Loucy (cell line): ENCODE measurements around the gene KAT5.
"Not testable (repeated sequence)": the region's sequence is repeated elsewhere in the genome, so short reads cannot be mapped to it uniquely, and the experiment has no call there.

Experiments used
- H2AFZ ChIP-seq: fragments of 200-600 bp; sonication (generic); 2 replicates; pipeline ENCODE4 v1.6.0; 2016; ENCODE audit warnings: antibody characterized with exemption, mild to moderate bottlenecking, low read length, moderate library complexity
- H3F3A ChIP-seq: fragments of 200-600 bp; 2 replicates; pipeline ENCODE4 v1.6.0; 2016; ENCODE audit warnings: antibody characterized with exemption, low read depth, mild to moderate bottlenecking
- H3K27me3 ChIP-seq: fragments of 200-600 bp; sonication (generic); 2 replicates; pipeline ENCODE4 v1.6.1; 2014; ENCODE audit warnings: low read length, mild to moderate bottlenecking; ENCODE audit not compliant: insufficient read depth, poor library complexity, severe bottlenecking
- H3K36me3 ChIP-seq: fragments of 200-600 bp; sonication (generic); 2 replicates; pipeline ENCODE4 v1.6.1; 2016; ENCODE audit warnings: low read length; ENCODE audit not compliant: insufficient read depth
- H3K4me1 ChIP-seq: fragments of 200-600 bp; sonication (generic); 2 replicates; pipeline ENCODE4 v1.5.1; 2014; ENCODE audit warnings: low read length, mild to moderate bottlenecking; ENCODE audit not compliant: insufficient read depth, poor library complexity, severe bottlenecking
- H3K4me2 ChIP-seq: fragments of 200-600 bp; sonication (generic); 2 replicates; pipeline ENCODE4 v1.6.0; 2014; ENCODE audit warnings: antibody characterized with exemption, low read length, low read depth, mild to moderate bottlenecking; ENCODE audit not compliant: poor library complexity, severe bottlenecking
- H3K4me3 ChIP-seq: fragments of 200-600 bp; sonication (generic); 2 replicates; pipeline ENCODE4 v1.5.1; 2014; ENCODE audit warnings: low read length, mild to moderate bottlenecking, mixed read lengths; ENCODE audit not compliant: poor library complexity, severe bottlenecking
- H3K79me2 ChIP-seq: fragments of 200-600 bp; sonication (generic); 2 replicates; pipeline ENCODE4 v1.6.1; 2014; ENCODE audit warnings: low read length; ENCODE audit not compliant: insufficient read depth
- H3K9ac ChIP-seq: fragments of 200-600 bp; sonication (generic); 2 replicates; pipeline ENCODE4 v1.6.0; 2014; ENCODE audit warnings: mild to moderate bottlenecking, low read depth, low read length, moderate library complexity; ENCODE audit not compliant: poor library complexity, severe bottlenecking
- H3K9me2 ChIP-seq: fragments of 200-600 bp; sonication (generic); replicated peaks from 2 replicates; pipeline ENCODE4 v1.6.1; 2016; ENCODE audit warnings: low read depth, low read length, mixed read lengths
- H3K9me3 ChIP-seq: fragments of 200-600 bp; sonication (generic); 2 replicates; pipeline ENCODE4 v1.6.1; 2014; ENCODE audit warnings: mild to moderate bottlenecking, antibody characterized with exemption, low read length, low read depth; ENCODE audit not compliant: insufficient read depth
- H4K20me1 ChIP-seq: fragments of 200-600 bp; sonication (generic); 2 replicates; pipeline ENCODE4 v1.6.0; 2014; ENCODE audit warnings: antibody characterized with exemption, low read length, mild to moderate bottlenecking; ENCODE audit not compliant: insufficient read depth, poor library complexity, severe bottlenecking
- CTCF ChIP-seq: fragments of 200-600 bp; sonication (generic); conservative IDR thresholded peaks from 2 replicates; pipeline ENCODE4 v1.5.1; 2014; ENCODE audit warnings: mild to moderate bottlenecking, antibody characterized with exemption, low read length
- EZH2phosphoT487 ChIP-seq: fragments of 200-600 bp; IDR thresholded peaks from 2 replicates; pipeline ENCODE4 v1.6.1; 2018; ENCODE audit warnings: antibody characterized with exemption, mild to moderate bottlenecking, moderate library complexity, borderline replicate concordance

KAT5 gene

GRCh38 chr11:65672180-65672860, 39.7 kb upstream of the KAT5 start:
- no peak overlapping the region for H3K9ac ChIP-seq
- H3K36me3 ChIP-seq: no peaks in the 10 kb centered on the region
- H3K79me2 ChIP-seq: no peaks in the 10 kb centered on the region
- no peak overlapping the region for H2AFZ ChIP-seq
- H3F3A ChIP-seq: no peaks in the 10 kb centered on the region
- no peaks in the 10 kb centered on the region for H4K20me1 ChIP-seq
- H3K27me3 ChIP-seq: no peaks in the 10 kb centered on the region
- H3K4me2 ChIP-seq: no peak overlapping the region
- no peaks in the 10 kb centered on the region for H3K9me3 ChIP-seq
- H3K4me3 ChIP-seq: no peak overlapping the region
- TF ChIP-seq EZH2phosphoT487 (no peak), CTCF (no peak)
- no peaks in the 10 kb centered on the region for H3K4me1 ChIP-seq
- no peaks in the 10 kb centered on the region for H3K9me2 ChIP-seq

GRCh38 chr11:65672982-65673381, 39.1 kb upstream of the KAT5 start:
- no peak overlapping the region for H3K4me2 ChIP-seq
- H3K9me2 ChIP-seq: no peaks in the 10 kb centered on the region
- no peaks in the 10 kb centered on the region for H3K79me2 ChIP-seq
- H3K9ac ChIP-seq: no peak overlapping the region
- H2AFZ ChIP-seq: no peak overlapping the region
- no peaks in the 10 kb centered on the region for H3K9me3 ChIP-seq
- TF ChIP-seq EZH2phosphoT487 (no peak), CTCF (no peak)
- H3K4me1 ChIP-seq: no peaks in the 10 kb centered on the region
- H3F3A ChIP-seq: no peaks in the 10 kb centered on the region
- no peaks in the 10 kb centered on the region for H3K36me3 ChIP-seq
- no peaks in the 10 kb centered on the region for H3K27me3 ChIP-seq
- no peak overlapping the region for H3K4me3 ChIP-seq
- no peaks in the 10 kb centered on the region for H4K20me1 ChIP-seq

- Histone ChIP-seq H2AFZ (no peak overlapping the region), H3K27me3 (no peaks in the 10 kb centered on the region)
Measured at GRCh38 chr11:65680192-65680743, 31.8 kb upstream of the KAT5 start.

GRCh38 chr11:65683480-65683879, 28.6 kb upstream of the KAT5 start:
- not testable (repeated sequence) for H3K4me3 ChIP-seq, H3K79me2 ChIP-seq, H2AFZ ChIP-seq, H3K4me2 ChIP-seq, H3K9me2 ChIP-seq, H3F3A ChIP-seq, H3K27me3 ChIP-seq, H4K20me1 ChIP-seq, H3K9me3 ChIP-seq, H3K36me3 ChIP-seq, H3K4me1 ChIP-seq, H3K9ac ChIP-seq

More at GRCh38 chr11:65680192-65680743, 31.8 kb upstream of the KAT5 start:
- no peaks in the 10 kb centered on the region for H3K79me2 ChIP-seq
- no peak overlapping the region for H3K9ac ChIP-seq
- no peaks in the 10 kb centered on the region for H3K9me2 ChIP-seq
- H3F3A ChIP-seq: no peaks in the 10 kb centered on the region
- H3K9me3 ChIP-seq: no peaks in the 10 kb centered on the region
- H3K36me3 ChIP-seq: no peaks in the 10 kb centered on the region
- H3K4me1 ChIP-seq: no peaks in the 10 kb centered on the region
- TF ChIP-seq CTCF (no peak), EZH2phosphoT487 (no peak)
- no peak overlapping the region for H3K4me2 ChIP-seq
- H4K20me1 ChIP-seq: no peaks in the 10 kb centered on the region
- no peak overlapping the region for H3K4me3 ChIP-seq
